Cerebellar nuclear complex (tissue), 1 donor: ENCODE data around the gene ABL1.
"Not testable (repeated sequence)": the region's sequence is repeated elsewhere in the genome, so short reads cannot be mapped to it uniquely, and the experiment has no call there.

Experiments used
- DNase-seq, 2 experiments: peaks; one replicate each; lab custom pipeline; 2025; lab: John Stamatoyannopoulos, UW

The ABL1 gene

GRCh38 chr9:130903194-130904069 is 68.4 kb downstream of the ABL1 start:
- no peak for DNase-seq

GRCh38 chr9:130904070-130905044 is 69.3 kb downstream of the ABL1 start:
- no peak for DNase-seq

- DNase-seq, result no peak
Measured at GRCh38 chr9:130905125-130905901, 70.3 kb downstream of the ABL1 start.

GRCh38 chr9:130905902-130906734 is 71.1 kb downstream of the ABL1 start:
- DNase-seq, result no peak

GRCh38 chr9:130906735-130907416 is 71.8 kb downstream of the ABL1 start:
- no peak for DNase-seq

GRCh38 chr9:130908146-130908877 is 73.3 kb downstream of the ABL1 start:
- no peak for DNase-seq

GRCh38 chr9:130908878-130909355 is 73.9 kb downstream of the ABL1 start:
- DNase-seq, result no peak

- DNase-seq, result not testable (repeated sequence)
Measured at GRCh38 chr9:130910041-130910440, 75.0 kb downstream of the ABL1 start.

GRCh38 chr9:130910670-130911069 is 75.6 kb downstream of the ABL1 start:
- not testable (repeated sequence) for DNase-seq

- no peak for DNase-seq
Measured at GRCh38 chr9:130911254-130912049, 76.4 kb downstream of the ABL1 start.

GRCh38 chr9:130912932-130913598 is 78.0 kb downstream of the ABL1 start:
- no peak for DNase-seq

GRCh38 chr9:130913599-130914416 is 78.8 kb downstream of the ABL1 start:
- DNase-seq, result no peak

GRCh38 chr9:130914417-130915095 is 79.5 kb downstream of the ABL1 start:
- DNase-seq, result no peak

GRCh38 chr9:130915096-130915447 is 80.0 kb downstream of the ABL1 start:
- no peak for DNase-seq

- DNase-seq, result no peak
Measured at GRCh38 chr9:130917168-130917960, 82.3 kb downstream of the ABL1 start.
